Superior temporal gyrus (tissue), 1 donor: ENCODE measurements around the gene DPF3.

Experiments used
- DNase-seq: peaks from one replicate; pipeline ENCODE4 v3.0.0-alpha.2; 2016; ENCODE audit errors: extremely low spot score

Gene DPF3

GRCh38 chr14:72600551-72601330 is 293.2 kb downstream of the DPF3 start:
- DNase-seq: no peak

- DNase-seq: no peak
Measured at GRCh38 chr14:72599579-72600470, 294.1 kb downstream of the DPF3 start.

GRCh38 chr14:72598306-72598705 is 295.6 kb downstream of the DPF3 start:
- DNase-seq: no peak

GRCh38 chr14:72597252-72598233 is 296.4 kb downstream of the DPF3 start:
- no peak for DNase-seq

- no peak for DNase-seq
Measured at GRCh38 chr14:72595152-72595862, 298.6 kb downstream of the DPF3 start.

- DNase-seq: no peak
Measured at GRCh38 chr14:72594099-72594901, 299.6 kb downstream of the DPF3 start.

- DNase-seq: no peak
Measured at GRCh38 chr14:72591391-72591790, 302.5 kb downstream of the DPF3 start.

GRCh38 chr14:72590577-72590976 is 303.3 kb downstream of the DPF3 start:
- DNase-seq: no peak

- DNase-seq: no peak
Measured at GRCh38 chr14:72589652-72590051, 304.2 kb downstream of the DPF3 start.

GRCh38 chr14:72588521-72588920 is 305.4 kb downstream of the DPF3 start:
- no peak for DNase-seq

GRCh38 chr14:72583316-72584272 is 310.3 kb downstream of the DPF3 start:
- no peak for DNase-seq

- DNase-seq: no peak
Measured at GRCh38 chr14:72582582-72582981, 311.3 kb downstream of the DPF3 start.

- no peak for DNase-seq
Measured at GRCh38 chr14:72578514-72578913, 315.4 kb downstream of the DPF3 start.

- no peak for DNase-seq
Measured at GRCh38 chr14:72577521-72577920, 316.4 kb downstream of the DPF3 start.

GRCh38 chr14:72576258-72576657 is 317.6 kb downstream of the DPF3 start:
- no peak for DNase-seq

- DNase-seq: no peak
Measured at GRCh38 chr14:72574715-72575114, 319.2 kb downstream of the DPF3 start.

GRCh38 chr14:72573725-72574417 is 320.0 kb downstream of the DPF3 start:
- peak; percentile 34 for DNase-seq
